ENCODE measurements around the gene CYTH4. TPM values are rescaled to one million over a fixed set of nuclear protein-coding genes. Genes with fewer than 3 reads are reported as not detected.

Gene CYTH4
- total and polyA plus RNA-seq, 2 experiments from 2014 or later = not detected

- Histone ChIP-seq H3K36me3 (ENCODE audit: insufficient read depth) (no peaks in the 10 kb centered on the region), H3K4me2 (no peak overlapping the region), H3K9me2 (ENCODE audit: insufficient read depth) (no peaks in the 10 kb centered on the region), H3K4me1 (ENCODE audit: insufficient read depth) (peaks cover 17% of the 10 kb centered on the region), H3K27me3 (ENCODE audit: insufficient read depth) (peaks cover 25% of the 10 kb centered on the region), H4K20me1 (replicated peaks; ENCODE audit: insufficient read depth) (no peaks in the 10 kb centered on the region), H3F3A (replicated peaks; ENCODE audit: low read depth) (peaks cover 5% of the 10 kb centered on the region; the same call in 1 of the 2 replicates), H2AFZ (no peak overlapping the region), H3K4me3 (no peak overlapping the region), H3K79me2 (replicated peaks; ENCODE audit: insufficient read depth) (no peaks in the 10 kb centered on the region), H3K27ac (ENCODE audit: low read depth) (no peak overlapping the region)
- ATAC-seq (no peak), DNase-seq (ENCODE audit: low spot score) (no peak)
- TF ChIP-seq CTCF (conservative IDR thresholded peaks at IDR 0.05; ENCODE audit: low read depth in 2 of 2) (no peak), NANOG (IDR thresholded peaks at IDR 0.05; ENCODE audit: borderline replicate concordance) (no peak), CREB1 (CRISPR knock-in tag; IDR thresholded peaks at IDR 0.05; ENCODE audit: low read depth) (no peak), REST (IDR thresholded peaks at IDR 0.05; ENCODE audit: unreplicated experiment) (no peak), ZNF462 (CRISPR knock-in tag; IDR thresholded peaks at IDR 0.05) (no peak), EZH2 (IDR thresholded peaks at IDR 0.05; ENCODE audit: low read depth, unreplicated experiment) (no peak), STAT1 (IDR thresholded peaks at IDR 0.05; ENCODE audit: unreplicated experiment) (no peak), ZNF114 (CRISPR knock-in tag; IDR thresholded peaks at IDR 0.05) (no peak), JUNB (IDR thresholded peaks at IDR 0.05; ENCODE audit: unreplicated experiment) (no peak), ZNF331 (CRISPR knock-in tag; IDR thresholded peaks at IDR 0.05; ENCODE audit: low read depth) (no peak)
- TF ChIP-seq, protein P1, sequence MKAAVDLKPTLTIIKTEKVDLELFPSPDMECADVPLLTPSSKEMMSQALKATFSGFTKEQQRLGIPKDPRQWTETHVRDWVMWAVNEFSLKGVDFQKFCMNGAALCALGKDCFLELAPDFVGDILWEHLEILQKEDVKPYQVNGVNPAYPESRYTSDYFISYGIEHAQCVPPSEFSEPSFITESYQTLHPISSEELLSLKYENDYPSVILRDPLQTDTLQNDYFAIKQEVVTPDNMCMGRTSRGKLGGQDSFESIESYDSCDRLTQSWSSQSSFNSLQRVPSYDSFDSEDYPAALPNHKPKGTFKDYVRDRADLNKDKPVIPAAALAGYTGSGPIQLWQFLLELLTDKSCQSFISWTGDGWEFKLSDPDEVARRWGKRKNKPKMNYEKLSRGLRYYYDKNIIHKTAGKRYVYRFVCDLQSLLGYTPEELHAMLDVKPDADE (IDR thresholded peaks at IDR 0.05) = no peak
- Mint-ChIP-seq H3K9me3 (no peaks in the 10 kb centered on the region), H3K4me3 (no peak overlapping the region), H3K27ac (no peak overlapping the region), H3K4me1 (peaks cover 25% of the 10 kb centered on the region), H3K27me3 (ENCODE audit: insufficient read depth, low read depth, poor library complexity) (peaks cover 33% of the 10 kb centered on the region), H3K36me3 (ENCODE audit: low read depth) (no peaks in the 10 kb centered on the region)
These were observed 38.7 kb downstream of the CYTH4 start for GRCh38 chr22:37320726-37321677.

Measured in GM23338 (cell line).